Right lobe of liver (tissue), 4 donors: ENCODE results near the gene SPATA6L.

Source experiments
- POLR2A ChIP-seq: fragments of 450-650 bp; IDR thresholded peaks from one replicate; pipeline ENCODE4 v1.6.1; 2017; ENCODE audit warnings: antibody characterized with exemption, mild to moderate bottlenecking
- TF ChIP-seq, protein P1 (sequence below), 4 donors: fragments of 200-600 bp in 3 of 4; fragments of 450-650 bp in 1 of 4; IDR thresholded peaks; one replicate each; pipeline versions ENCODE4 v1.5.1 to v1.8.0; 2016 to 2022; ENCODE audit warnings: antibody characterized with exemption in 4 of 4, mild to moderate bottlenecking in 2 of 4
- donor health status: DM: no; HTN: no; CAD: no.
- donor health status: DM: no; HTN: no; CAD: no.
- donor health status: DM: no; HTN: yes; CAD: no.

DNA sequence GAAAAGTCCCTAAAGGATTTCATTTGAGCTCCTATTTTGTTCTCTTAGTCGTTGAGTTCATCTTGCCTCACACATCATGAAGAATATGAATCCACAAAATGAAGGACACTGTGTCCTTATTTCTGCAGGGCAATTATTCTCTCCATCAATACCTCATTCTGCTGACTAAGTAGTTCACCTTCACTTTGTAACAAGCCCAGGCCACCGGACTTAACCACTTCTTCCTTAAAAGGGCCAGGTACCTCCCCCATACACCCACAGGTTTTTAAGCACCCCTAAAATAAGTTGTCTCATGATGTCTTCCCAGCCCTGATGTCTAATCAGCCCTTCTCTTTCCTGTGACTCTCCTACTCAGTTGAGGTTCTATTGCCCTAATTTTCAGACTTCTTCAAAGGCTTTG lies 71.3 kb downstream of the SPATA6L start:
- TF ChIP-seq, protein P1, sequence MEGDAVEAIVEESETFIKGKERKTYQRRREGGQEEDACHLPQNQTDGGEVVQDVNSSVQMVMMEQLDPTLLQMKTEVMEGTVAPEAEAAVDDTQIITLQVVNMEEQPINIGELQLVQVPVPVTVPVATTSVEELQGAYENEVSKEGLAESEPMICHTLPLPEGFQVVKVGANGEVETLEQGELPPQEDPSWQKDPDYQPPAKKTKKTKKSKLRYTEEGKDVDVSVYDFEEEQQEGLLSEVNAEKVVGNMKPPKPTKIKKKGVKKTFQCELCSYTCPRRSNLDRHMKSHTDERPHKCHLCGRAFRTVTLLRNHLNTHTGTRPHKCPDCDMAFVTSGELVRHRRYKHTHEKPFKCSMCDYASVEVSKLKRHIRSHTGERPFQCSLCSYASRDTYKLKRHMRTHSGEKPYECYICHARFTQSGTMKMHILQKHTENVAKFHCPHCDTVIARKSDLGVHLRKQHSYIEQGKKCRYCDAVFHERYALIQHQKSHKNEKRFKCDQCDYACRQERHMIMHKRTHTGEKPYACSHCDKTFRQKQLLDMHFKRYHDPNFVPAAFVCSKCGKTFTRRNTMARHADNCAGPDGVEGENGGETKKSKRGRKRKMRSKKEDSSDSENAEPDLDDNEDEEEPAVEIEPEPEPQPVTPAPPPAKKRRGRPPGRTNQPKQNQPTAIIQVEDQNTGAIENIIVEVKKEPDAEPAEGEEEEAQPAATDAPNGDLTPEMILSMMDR (IDR thresholded peaks at IDR 0.05), result no peak
- TF ChIP-seq POLR2A, result no peak
